Mucosa of stomach (tissue), 1 donor: ENCODE results near the gene TMC8.

Source experiments
- H3K27me3 ChIP-seq: one replicate; pipeline ENCODE4 v1.7.0; 2013; ENCODE audit warnings: mild to moderate bottlenecking, low read length; ENCODE audit not compliant: control insufficient read depth, insufficient read depth
- H3K36me3 ChIP-seq: one replicate; pipeline ENCODE4 v1.7.0; 2013; ENCODE audit warnings: low read length; ENCODE audit not compliant: control insufficient read depth, insufficient read depth
- H3K4me1 ChIP-seq: one replicate; pipeline ENCODE4 v1.7.0; 2013; ENCODE audit warnings: mild to moderate bottlenecking, low read length; ENCODE audit not compliant: control insufficient read depth, insufficient read depth
- H3K4me3 ChIP-seq: one replicate; pipeline ENCODE4 v1.7.0; 2013; ENCODE audit warnings: low read length
- H3K9ac ChIP-seq: one replicate; pipeline ENCODE4 v1.7.0; 2013; ENCODE audit warnings: mild to moderate bottlenecking, low read length, moderate library complexity
- H3K9me3 ChIP-seq: one replicate; pipeline ENCODE4 v1.7.0; 2013; ENCODE audit warnings: mild to moderate bottlenecking, low read length, moderate library complexity; ENCODE audit not compliant: control insufficient read depth
- donor health status: Pancreatic carcinoma.

TMC8 gene

DNA sequence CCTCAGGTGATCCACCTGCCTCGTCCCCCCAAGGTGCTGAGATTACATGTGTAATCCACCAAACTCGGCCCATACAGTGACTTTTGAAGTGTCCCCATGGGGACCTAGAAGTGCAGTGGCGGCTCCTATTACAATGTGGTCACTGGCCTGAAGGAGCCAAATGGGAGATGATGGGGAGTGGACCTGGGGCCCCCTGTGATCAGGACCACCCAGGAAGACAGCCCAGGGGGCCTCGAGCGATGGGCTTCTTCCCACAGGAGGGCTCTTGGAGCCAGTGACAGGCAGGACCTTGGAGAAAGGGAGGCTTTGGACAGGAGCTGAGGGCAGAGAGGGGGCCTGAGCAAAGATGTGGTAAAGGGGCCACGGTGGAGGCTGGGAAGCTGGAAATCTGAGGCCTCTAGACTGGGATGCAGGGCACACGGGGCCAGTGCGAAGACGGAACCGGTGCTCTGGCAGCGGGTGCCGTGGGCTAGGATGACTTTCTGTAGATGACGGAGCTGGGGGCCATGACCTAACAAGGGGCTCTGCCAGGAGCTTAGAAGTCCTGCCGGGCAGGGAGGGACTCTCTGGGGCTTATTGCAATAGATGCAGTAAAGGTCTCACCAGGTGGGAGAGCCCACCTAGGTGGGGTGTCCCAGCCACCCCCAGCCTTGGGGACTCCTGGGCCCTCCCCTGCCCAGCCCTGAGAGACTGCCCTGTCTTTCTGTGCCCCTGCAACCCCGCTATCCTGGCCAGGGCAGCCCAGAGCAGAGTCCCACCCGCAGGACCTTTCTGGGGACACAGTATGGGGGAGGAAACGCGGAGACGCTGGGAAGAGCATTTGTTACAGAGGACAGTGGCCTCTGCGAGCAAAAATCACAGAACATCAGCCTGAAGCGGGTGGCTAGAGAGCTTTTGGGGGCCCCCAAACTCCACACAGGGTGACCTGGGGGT is 12.9 kb downstream of the TMC8 start:
- no peaks in the 10 kb centered on the region for H3K27me3 ChIP-seq
- H3K9me3 ChIP-seq, result no peaks in the 10 kb centered on the region
- peaks cover 73% of the 10 kb centered on the region for H3K4me1 ChIP-seq
- H3K36me3 ChIP-seq, result no peaks in the 10 kb centered on the region
- no peak overlapping the region for H3K4me3 ChIP-seq
- H3K9ac ChIP-seq, result peak overlapping the region; percentile 39

GRCh38 chr17:78144147-78144719 is 13.7 kb downstream of the TMC8 start:
- H3K9me3 ChIP-seq, result no peaks in the 10 kb centered on the region
- no peak overlapping the region for H3K4me3 ChIP-seq
- peak overlapping the region; percentile 39 for H3K9ac ChIP-seq
- H3K27me3 ChIP-seq, result no peaks in the 10 kb centered on the region
- H3K36me3 ChIP-seq, result no peaks in the 10 kb centered on the region
- peaks cover 73% of the 10 kb centered on the region for H3K4me1 ChIP-seq

DNA sequence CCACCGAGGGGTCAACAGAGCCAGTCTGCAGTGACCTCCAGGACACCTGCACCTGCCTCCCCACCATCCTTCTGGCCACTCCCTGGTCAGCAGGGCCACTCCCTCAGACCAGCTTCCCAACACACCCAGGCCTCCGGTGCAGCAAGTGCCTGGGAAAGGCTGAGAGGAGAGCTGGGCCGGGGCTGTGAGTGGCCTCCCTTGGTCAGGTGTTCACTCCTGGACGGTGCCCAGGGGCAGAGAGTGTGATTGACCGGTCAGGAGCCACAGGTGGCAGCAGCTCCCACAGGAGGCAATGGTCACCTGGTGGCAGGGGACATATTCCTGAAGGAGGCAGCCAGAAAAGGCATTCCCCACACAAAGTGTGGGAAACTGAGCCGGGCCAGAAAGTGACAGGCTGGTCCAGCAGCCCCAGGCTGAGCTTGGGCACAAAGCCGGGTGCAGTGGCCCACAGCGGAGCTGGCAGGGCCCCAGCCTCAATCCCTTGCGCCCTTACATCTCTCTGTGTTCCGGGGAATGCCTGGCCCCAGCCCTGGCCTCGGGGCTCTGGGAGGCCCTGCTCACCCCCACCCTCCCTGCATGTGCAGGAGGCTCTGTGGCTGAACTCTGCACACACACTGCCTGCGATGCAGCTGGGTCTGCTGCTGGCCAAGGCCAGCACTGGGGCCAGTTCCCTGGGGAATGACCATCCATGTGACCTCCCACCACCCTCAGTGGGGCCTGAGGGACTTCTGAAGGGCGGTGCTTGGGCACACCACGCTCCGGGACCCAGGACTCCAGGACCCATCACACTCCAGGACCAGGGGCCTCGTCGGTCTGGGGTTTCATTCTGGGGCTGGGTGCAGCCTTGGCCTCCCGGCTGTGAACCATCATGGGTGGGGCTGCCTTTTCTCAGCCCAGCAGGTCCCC is 14.4 kb downstream of the TMC8 start:
- Histone ChIP-seq H3K9ac (peak overlapping the region; percentile 39), H3K9me3 (no peaks in the 10 kb centered on the region), H3K4me1 (peaks cover 70% of the 10 kb centered on the region), H3K36me3 (no peaks in the 10 kb centered on the region), H3K27me3 (no peaks in the 10 kb centered on the region), H3K4me3 (no peak overlapping the region)

GRCh38 chr17:78146471-78146869 is 15.9 kb downstream of the TMC8 start:
- H3K27me3 ChIP-seq, result no peaks in the 10 kb centered on the region
- no peak overlapping the region for H3K9ac ChIP-seq
- no peak overlapping the region for H3K4me3 ChIP-seq
- H3K4me1 ChIP-seq, result peaks cover 66% of the 10 kb centered on the region
- no peaks in the 10 kb centered on the region for H3K36me3 ChIP-seq
- no peaks in the 10 kb centered on the region for H3K9me3 ChIP-seq

DNA sequence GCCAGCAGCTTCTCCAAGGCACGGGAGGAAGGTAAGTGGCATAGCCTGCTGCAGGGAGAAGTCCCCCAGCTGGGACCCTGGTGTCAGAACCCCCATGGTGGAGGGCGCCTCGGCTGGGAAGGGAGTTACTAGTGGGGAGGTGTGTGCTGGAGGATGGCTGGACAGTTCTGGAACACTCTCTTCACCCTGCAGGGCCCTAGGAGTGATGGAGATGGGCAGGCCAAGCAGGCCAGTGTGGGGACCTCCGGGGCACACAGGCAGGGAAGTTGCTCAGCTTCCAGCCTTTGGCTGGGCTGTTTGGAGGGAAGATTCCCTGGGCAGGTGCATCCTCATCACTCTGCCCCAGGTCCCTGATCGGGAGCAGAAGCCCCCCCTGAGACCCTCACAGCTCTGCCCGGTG is 16.3 kb downstream of the TMC8 start:
- peak overlapping the region; percentile 50 for H3K9ac ChIP-seq
- no peaks in the 10 kb centered on the region for H3K27me3 ChIP-seq
- no peaks in the 10 kb centered on the region for H3K36me3 ChIP-seq
- H3K4me1 ChIP-seq, result peaks cover 66% of the 10 kb centered on the region
- H3K9me3 ChIP-seq, result no peaks in the 10 kb centered on the region
- no peak overlapping the region for H3K4me3 ChIP-seq

- peaks cover 62% of the 10 kb centered on the region for H3K4me1 ChIP-seq
- H3K9ac ChIP-seq, result peak overlapping the region; percentile 50
- no peak overlapping the region for H3K4me3 ChIP-seq
- no peaks in the 10 kb centered on the region for H3K36me3 ChIP-seq
- H3K27me3 ChIP-seq, result no peaks in the 10 kb centered on the region
- no peaks in the 10 kb centered on the region for H3K9me3 ChIP-seq
Observed at GRCh38 chr17:78147315-78147998, 16.9 kb downstream of the TMC8 start.

- H3K9ac ChIP-seq, result no peak overlapping the region
- H3K4me3 ChIP-seq, result no peak overlapping the region
- H3K27me3 ChIP-seq, result no peaks in the 10 kb centered on the region
- no peaks in the 10 kb centered on the region for H3K36me3 ChIP-seq
- H3K9me3 ChIP-seq, result no peaks in the 10 kb centered on the region
- H3K4me1 ChIP-seq, result peaks cover 59% of the 10 kb centered on the region
Observed at GRCh38 chr17:78148286-78149016, 17.9 kb downstream of the TMC8 start.

DNA sequence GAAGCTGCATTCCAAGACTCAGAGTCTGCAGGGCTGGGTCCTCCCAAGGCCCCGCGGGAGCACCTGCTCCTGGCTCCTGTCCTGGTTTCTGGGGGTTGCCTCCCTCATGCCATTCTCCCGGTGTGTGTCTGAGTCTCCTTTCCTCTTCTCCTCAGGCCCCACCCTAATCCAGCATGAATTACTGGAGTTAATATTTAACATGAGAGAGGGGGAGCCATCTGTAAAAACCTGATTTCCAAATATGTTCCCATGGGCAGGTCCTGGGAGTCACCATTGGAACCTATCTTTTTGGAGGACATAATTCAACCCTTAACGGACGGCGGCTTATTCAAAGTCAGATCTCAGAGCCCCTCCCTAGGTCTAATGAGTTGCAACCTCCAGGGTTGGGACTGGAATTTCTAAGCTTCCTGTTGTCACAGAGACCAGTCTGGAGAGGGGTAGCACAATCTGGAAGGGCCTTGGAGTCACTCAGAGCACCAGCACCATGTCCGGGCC is 21.0 kb downstream of the TMC8 start:
- peaks cover 28% of the 10 kb centered on the region for H3K4me1 ChIP-seq

DNA sequence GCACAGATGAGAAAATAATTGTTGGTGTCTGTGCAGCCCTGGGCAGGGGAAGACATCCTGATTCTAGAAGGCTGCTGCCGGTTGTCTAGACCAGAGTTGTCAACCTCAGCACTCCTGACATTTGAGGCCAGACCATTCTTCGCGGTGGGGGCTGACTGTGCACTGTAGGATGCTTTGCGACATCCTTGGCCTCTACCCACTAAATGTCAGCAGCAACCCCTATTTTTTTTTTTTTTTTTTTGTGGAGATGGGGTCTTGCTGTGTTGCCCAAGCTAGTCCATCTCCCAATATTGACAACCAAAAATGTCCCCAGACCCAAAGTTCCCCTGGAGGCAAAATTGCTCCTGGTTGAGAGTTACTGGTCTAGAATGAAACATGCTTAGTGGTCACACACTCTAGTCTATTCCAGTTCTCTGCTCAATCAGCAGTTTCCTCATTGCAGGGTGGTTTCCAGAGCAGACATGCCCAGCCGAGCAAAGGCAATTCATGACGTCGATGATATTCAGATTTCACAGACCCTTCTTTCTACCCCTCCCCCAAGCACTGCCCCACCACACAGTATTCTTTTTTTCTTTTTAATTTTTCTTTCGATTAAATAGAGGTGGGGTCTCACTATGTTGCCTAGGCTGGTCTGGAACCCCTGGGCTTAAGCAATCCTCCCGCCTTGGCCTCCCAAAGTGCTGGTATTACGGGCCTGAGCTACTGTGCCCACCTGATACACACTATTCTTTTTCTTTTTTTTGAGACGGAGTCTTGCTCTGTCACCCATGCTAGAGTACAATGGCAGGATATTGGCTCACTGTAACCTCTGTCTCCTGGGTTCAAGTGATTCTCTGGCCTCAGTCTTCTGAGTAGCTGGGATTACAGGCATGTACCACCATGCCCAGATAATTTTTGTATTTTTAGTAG is 24.6 kb downstream of the TMC8 start:
- Histone ChIP-seq H3K4me3 (no peak overlapping the region), H3K9ac (no peak overlapping the region), H3K27me3 (no peaks in the 10 kb centered on the region), H3K36me3 (no peaks in the 10 kb centered on the region), H3K4me1 (peaks cover 13% of the 10 kb centered on the region), H3K9me3 (no peaks in the 10 kb centered on the region)

More for the DNA sequence above, 21.0 kb downstream of the TMC8 start:
- Histone ChIP-seq H3K36me3 (no peaks in the 10 kb centered on the region), H3K27me3 (no peaks in the 10 kb centered on the region), H3K9ac (no peak overlapping the region), H3K9me3 (no peaks in the 10 kb centered on the region), H3K4me3 (no peak overlapping the region)

- no peak overlapping the region for H3K4me3 ChIP-seq
- H3K9me3 ChIP-seq, result no peaks in the 10 kb centered on the region
- H3K27me3 ChIP-seq, result no peaks in the 10 kb centered on the region
- H3K36me3 ChIP-seq, result no peaks in the 10 kb centered on the region
- no peak overlapping the region for H3K9ac ChIP-seq
- peaks cover 8% of the 10 kb centered on the region for H3K4me1 ChIP-seq
Observed at GRCh38 chr17:78159575-78160158, 29.1 kb downstream of the TMC8 start.
